DND-41 (cell line): ENCODE measurements around the gene VWF.

Source experiments
- CTCF ChIP-seq: IDR thresholded peaks from 2 replicates; pipeline ENCODE4 v1.5.1; 2012; ENCODE audit warnings: borderline replicate concordance, low read length, moderate library complexity, mild to moderate bottlenecking; ENCODE audit not compliant: poor library complexity, severe bottlenecking; ENCODE audit errors: extremely low read depth
- EZH2 ChIP-seq: IDR thresholded peaks from 3 replicates; pipeline ENCODE4 v1.6.1; 2012; ENCODE audit warnings: borderline replicate concordance, low read depth, mild to moderate bottlenecking, moderate library complexity, low read length, inconsistent platforms; ENCODE audit not compliant: severe bottlenecking

DNA sequence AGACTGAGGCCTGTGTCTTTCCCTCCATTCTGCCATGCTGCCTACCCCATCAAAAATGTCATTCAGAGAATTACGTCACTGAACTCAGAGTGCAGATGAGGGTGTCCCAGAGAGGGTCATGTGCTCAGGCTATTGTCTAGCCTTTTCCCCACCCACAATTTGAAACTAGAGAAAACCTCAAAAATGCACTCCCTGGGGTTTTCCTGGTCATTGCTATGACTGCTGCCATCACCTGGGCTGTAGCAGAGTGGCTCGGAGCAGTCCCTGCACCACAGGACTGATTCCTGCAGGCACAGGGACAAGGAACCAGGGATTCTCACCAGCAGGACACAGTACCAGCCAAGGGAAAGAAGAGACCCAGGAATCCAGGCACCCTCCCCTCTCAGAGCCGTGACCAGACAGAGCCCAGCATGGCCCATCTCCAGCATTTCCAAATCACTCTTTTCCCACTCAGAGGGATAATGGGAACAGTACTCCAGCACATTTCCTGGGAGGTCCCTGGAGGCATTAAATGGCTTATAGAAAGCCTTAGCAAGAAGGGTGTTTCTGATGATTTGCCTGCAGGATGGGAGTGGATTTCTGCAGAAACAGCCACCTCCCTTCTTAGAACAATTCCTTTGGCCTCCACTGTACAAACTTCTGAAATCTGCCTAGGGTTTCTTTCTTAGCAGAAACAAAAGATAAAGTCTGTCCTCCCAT, 45.9 kb downstream of the VWF start:
- TF ChIP-seq CTCF: no peak
- TF ChIP-seq EZH2: no peak
